ENCODE results near the gene PDPK1.

PDPK1 gene

GRCh38 chr16:2515180-2515851 is 22.5 kb upstream of the PDPK1 start:
- TF ChIP-seq EZH2phosphoT487 (IDR thresholded peaks at IDR 0.05; ENCODE audit: borderline replicate concordance, low read length) (no peak), CTCF (IDR thresholded peaks at IDR 0.05; ENCODE audit: low read depth, low read length, poor library complexity, severe bottlenecking) (no peak)
- Histone ChIP-seq H3K4me1 (ENCODE audit: control insufficient read depth, low read length) (peaks cover 68% of the 10 kb centered on the region), H3K27ac (ENCODE audit: low read depth, low read length) (no peak overlapping the region), H3K4me3 (ENCODE audit: low read length) (peak overlapping the region; percentile 91), H3K9me2 (replicated peaks; ENCODE audit: control insufficient read depth, low read length) (no peaks in the 10 kb centered on the region), H3K27me3 (ENCODE audit: control insufficient read depth, low read length) (no peaks in the 10 kb centered on the region), H3K36me3 (ENCODE audit: control insufficient read depth, low read length) (peaks cover 20% of the 10 kb centered on the region), H3K4me2 (ENCODE audit: low read length) (peak overlapping the region; percentile 78), H3K79me2 (ENCODE audit: control insufficient read depth, low read length) (peaks cover 60% of the 10 kb centered on the region), H3K9me3 (ENCODE audit: control insufficient read depth, insufficient read depth, low read length) (no peaks in the 10 kb centered on the region), H4K20me1 (ENCODE audit: control insufficient read depth, insufficient read depth, low read depth, low read length) (peaks cover 13% of the 10 kb centered on the region), H3F3A (ENCODE audit: control insufficient read depth, insufficient read depth) (peaks cover 10% of the 10 kb centered on the region)

GRCh38 chr16:2516391-2517240 is 21.2 kb upstream of the PDPK1 start:
- TF ChIP-seq CTCF (IDR thresholded peaks at IDR 0.05; ENCODE audit: low read depth, low read length, poor library complexity, severe bottlenecking) (no peak), EZH2phosphoT487 (IDR thresholded peaks at IDR 0.05; ENCODE audit: borderline replicate concordance, low read length) (no peak)
- H3K4me3 ChIP-seq (ENCODE audit: low read length), result no peak overlapping the region
- peaks cover 10% of the 10 kb centered on the region for H3F3A ChIP-seq (ENCODE audit: control insufficient read depth, insufficient read depth)
- H3K4me1 ChIP-seq (ENCODE audit: control insufficient read depth, low read length), result peaks cover 68% of the 10 kb centered on the region
- H3K36me3 ChIP-seq (ENCODE audit: control insufficient read depth, low read length), result peaks cover 26% of the 10 kb centered on the region
- H3K9me2 ChIP-seq (replicated peaks; ENCODE audit: control insufficient read depth, low read length), result no peaks in the 10 kb centered on the region
- peaks cover 13% of the 10 kb centered on the region for H4K20me1 ChIP-seq (ENCODE audit: control insufficient read depth, insufficient read depth, low read depth, low read length)
- peak overlapping the region; percentile 78; the same call in 1 of the 2 replicates for H3K4me2 ChIP-seq (ENCODE audit: low read length)
- no peaks in the 10 kb centered on the region for H3K9me3 ChIP-seq (ENCODE audit: control insufficient read depth, insufficient read depth, low read length)
- H3K27ac ChIP-seq (ENCODE audit: low read depth, low read length), result no peak overlapping the region
- no peaks in the 10 kb centered on the region for H3K27me3 ChIP-seq (ENCODE audit: control insufficient read depth, low read length)
- H3K79me2 ChIP-seq (ENCODE audit: control insufficient read depth, low read length), result peaks cover 71% of the 10 kb centered on the region

DNA sequence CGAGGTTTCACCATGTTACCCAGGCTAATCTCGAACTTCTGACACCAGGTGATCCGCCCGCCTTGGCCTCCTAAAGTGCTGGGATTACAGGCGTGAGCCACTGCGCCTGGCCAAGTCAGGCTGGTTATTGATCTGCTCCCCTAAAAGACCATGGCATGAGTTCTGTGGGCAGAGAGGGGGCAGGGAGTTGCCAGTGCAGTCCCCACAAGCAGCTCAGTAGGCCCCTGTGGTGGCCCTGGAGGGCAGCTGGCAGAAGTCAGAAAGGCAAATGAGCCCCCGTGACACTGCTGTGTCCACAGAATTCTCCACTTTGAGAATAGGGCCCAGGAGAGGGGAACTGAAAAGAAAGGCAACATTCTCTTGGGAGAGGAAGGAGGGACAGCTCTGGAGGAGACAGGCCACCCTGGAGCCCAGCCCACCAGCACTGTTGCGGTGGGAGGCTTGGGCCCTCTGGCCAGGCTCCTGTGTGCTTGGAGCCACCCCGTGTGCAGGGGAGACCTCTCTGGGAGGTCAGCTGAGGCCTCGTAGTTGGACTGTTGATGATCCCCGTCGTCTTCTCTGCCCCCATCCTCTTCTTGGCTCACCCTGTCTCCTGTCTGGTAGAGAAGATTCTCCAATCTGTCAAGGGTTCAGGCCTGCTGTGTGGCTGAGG is 19.7 kb upstream of the PDPK1 start:
- Histone ChIP-seq H3K4me1 (ENCODE audit: control insufficient read depth, low read length) (peaks cover 57% of the 10 kb centered on the region), H3K79me2 (ENCODE audit: control insufficient read depth, low read length) (peaks cover 71% of the 10 kb centered on the region), H3K9me2 (replicated peaks; ENCODE audit: control insufficient read depth, low read length) (no peaks in the 10 kb centered on the region), H3K36me3 (ENCODE audit: control insufficient read depth, low read length) (peaks cover 31% of the 10 kb centered on the region), H3K27ac (ENCODE audit: low read depth, low read length) (no peak overlapping the region), H3K4me3 (ENCODE audit: low read length) (no peak overlapping the region), H3F3A (ENCODE audit: control insufficient read depth, insufficient read depth) (peaks cover 8% of the 10 kb centered on the region), H4K20me1 (ENCODE audit: control insufficient read depth, insufficient read depth, low read depth, low read length) (peaks cover 13% of the 10 kb centered on the region), H3K4me2 (ENCODE audit: low read length) (no peak overlapping the region), H3K9me3 (ENCODE audit: control insufficient read depth, insufficient read depth, low read length) (no peaks in the 10 kb centered on the region), H3K27me3 (ENCODE audit: control insufficient read depth, low read length) (no peaks in the 10 kb centered on the region)
- TF ChIP-seq CTCF (IDR thresholded peaks at IDR 0.05; ENCODE audit: low read depth, low read length, poor library complexity, severe bottlenecking), result no peak
- TF ChIP-seq EZH2phosphoT487 (IDR thresholded peaks at IDR 0.05; ENCODE audit: borderline replicate concordance, low read length), result no peak
